ENCODE data around the gene NOS1AP.

DNA sequence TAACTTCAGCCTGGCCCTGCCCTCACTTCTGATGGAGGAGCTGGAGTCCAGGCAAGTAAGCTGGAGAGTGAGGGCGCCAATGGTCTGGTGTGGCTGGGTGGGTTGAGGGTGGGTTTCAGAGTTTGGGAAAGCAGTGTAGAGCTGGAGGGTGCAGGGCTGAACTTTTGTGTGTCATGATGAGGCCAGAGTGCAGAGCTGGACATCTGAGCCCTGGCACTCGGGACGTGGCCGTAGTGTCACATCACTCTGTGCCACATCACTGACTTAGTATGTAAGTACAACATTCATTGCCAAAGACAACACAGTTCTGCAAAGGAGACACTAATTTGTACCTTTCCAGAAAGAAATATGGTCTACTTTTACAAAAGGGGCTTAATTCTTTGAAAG, 291.4 kb downstream of the NOS1AP start:
- TF ChIP-seq RAD21 (CRISPR knock-in tag; conservative IDR thresholded peaks at IDR 0.05 in 1 of 2, IDR thresholded peaks at IDR 0.05 in 1 of 2) (no peak), TEAD4 (IDR thresholded peaks at IDR 0.05; ENCODE audit: low read length) (no peak), TEAD4 (CRISPR knock-in tag; IDR thresholded peaks at IDR 0.05; ENCODE audit: borderline replicate concordance) (no peak), ETV1 (tag; conservative IDR thresholded peaks at IDR 0.05; ENCODE audit: low read depth) (no peak), POLR3G (IDR thresholded peaks at IDR 0.05; ENCODE audit: extremely low read depth, insufficient read length, insufficient replicate concordance) (no peak), ZNF24 (IDR thresholded peaks at IDR 0.05) (no peak), FOXJ3 (CRISPR knock-in tag; IDR thresholded peaks at IDR 0.05) (no peak), SMC3 (conservative IDR thresholded peaks at IDR 0.05; ENCODE audit: insufficient read depth, low read depth, low read length) (no peak), MAFK (IDR thresholded peaks at IDR 0.05; ENCODE audit: low read length) (no peak), ZBTB1 (CRISPR knock-in tag; IDR thresholded peaks at IDR 0.05; ENCODE audit: borderline replicate concordance, low read depth) (no peak)
- TF ChIP-seq, protein P1, sequence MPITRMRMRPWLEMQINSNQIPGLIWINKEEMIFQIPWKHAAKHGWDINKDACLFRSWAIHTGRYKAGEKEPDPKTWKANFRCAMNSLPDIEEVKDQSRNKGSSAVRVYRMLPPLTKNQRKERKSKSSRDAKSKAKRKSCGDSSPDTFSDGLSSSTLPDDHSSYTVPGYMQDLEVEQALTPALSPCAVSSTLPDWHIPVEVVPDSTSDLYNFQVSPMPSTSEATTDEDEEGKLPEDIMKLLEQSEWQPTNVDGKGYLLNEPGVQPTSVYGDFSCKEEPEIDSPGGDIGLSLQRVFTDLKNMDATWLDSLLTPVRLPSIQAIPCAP (CRISPR knock-in tag; IDR thresholded peaks at IDR 0.05; ENCODE audit: borderline replicate concordance), result no peak
- TF ChIP-seq, protein P2, sequence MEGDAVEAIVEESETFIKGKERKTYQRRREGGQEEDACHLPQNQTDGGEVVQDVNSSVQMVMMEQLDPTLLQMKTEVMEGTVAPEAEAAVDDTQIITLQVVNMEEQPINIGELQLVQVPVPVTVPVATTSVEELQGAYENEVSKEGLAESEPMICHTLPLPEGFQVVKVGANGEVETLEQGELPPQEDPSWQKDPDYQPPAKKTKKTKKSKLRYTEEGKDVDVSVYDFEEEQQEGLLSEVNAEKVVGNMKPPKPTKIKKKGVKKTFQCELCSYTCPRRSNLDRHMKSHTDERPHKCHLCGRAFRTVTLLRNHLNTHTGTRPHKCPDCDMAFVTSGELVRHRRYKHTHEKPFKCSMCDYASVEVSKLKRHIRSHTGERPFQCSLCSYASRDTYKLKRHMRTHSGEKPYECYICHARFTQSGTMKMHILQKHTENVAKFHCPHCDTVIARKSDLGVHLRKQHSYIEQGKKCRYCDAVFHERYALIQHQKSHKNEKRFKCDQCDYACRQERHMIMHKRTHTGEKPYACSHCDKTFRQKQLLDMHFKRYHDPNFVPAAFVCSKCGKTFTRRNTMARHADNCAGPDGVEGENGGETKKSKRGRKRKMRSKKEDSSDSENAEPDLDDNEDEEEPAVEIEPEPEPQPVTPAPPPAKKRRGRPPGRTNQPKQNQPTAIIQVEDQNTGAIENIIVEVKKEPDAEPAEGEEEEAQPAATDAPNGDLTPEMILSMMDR (IDR thresholded peaks at IDR 0.05 in 2 of 3, conservative IDR thresholded peaks at IDR 0.05 in 1 of 3; ENCODE audit: insufficient read depth in 2 of 3, low read depth in 1 of 3, low read length in 3 of 3), result no peak
